ENCODE measurements around the gene DGLUCY. TPM values are rescaled to one million over a fixed set of nuclear protein-coding genes. Genes with fewer than 3 reads are reported as not detected.

Gene DGLUCY
- total and polyA plus RNA-seq, 2 of the 8 experiments (the other 6 are each of a cell fraction or from before 2014, with no cell fraction given) = 24.9 to 31.8 TPM

DNA sequence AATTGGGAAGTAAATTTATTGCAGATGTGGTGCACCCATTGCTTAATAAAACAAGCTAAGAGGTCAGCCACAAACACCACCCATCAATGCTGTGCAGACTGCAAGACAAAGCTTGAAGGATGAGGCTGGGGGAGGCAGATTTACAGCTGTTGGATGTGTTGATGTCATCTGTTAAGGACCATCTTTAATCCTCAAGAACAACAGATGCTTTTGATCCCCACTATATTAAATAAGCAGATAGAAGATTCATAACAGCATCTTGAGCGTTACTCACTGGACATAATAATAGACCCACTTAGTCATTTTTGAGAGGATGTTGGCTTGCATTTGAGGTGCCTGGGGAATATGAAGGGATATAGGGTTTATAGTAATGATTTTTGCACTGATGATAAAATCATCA, 71.8 kb downstream of the DGLUCY start:
- Histone ChIP-seq H2BK20ac (ENCODE audit: low read length) (no peak overlapping the region), H3K14ac (ENCODE audit: insufficient read length) (no peak overlapping the region), H3K18ac (ENCODE audit: extremely low read depth, low read length) (no peak overlapping the region), H3K4ac (replicated peaks; ENCODE audit: insufficient read length, low read depth, low read length) (no peak overlapping the region), H4K8ac (ENCODE audit: extremely low read depth, insufficient read depth, low read length) (no peak overlapping the region), H3K79me1 (ENCODE audit: low read depth, low read length) (no peaks in the 10 kb centered on the region), H3K23me2 (ENCODE audit: low read depth, low read length) (no peaks in the 10 kb centered on the region), H3K56ac (replicated peaks; ENCODE audit: insufficient read length, low read depth, low read length) (no peak overlapping the region), H3K23ac (ENCODE audit: insufficient read length) (no peak overlapping the region), H2BK12ac (ENCODE audit: low read depth, low read length) (no peak overlapping the region), H2BK120ac (replicated peaks; ENCODE audit: low read depth, low read length) (no peak overlapping the region), H4K20me1 (replicated peaks in 1 of 2; ENCODE audit: control insufficient read depth in 1 of 2, insufficient read depth in 2 of 2, low read length in 2 of 2) (no peaks in the 10 kb centered on the region), H2AFZ (ENCODE audit: low read length) (no peak overlapping the region), H3K4me2 (ENCODE audit: insufficient read depth in 1 of 2, low read depth in 2 of 2, low read length in 2 of 2) (no peak overlapping the region), H3K9me3 (ENCODE audit: insufficient read depth in 2 of 2, low read depth in 1 of 2, low read length in 1 of 2) (no peaks in the 10 kb centered on the region), H3K9ac (replicated peaks in 1 of 4; ENCODE audit: extremely low read depth in 1 of 4, low read depth in 3 of 4, low read length in 3 of 4) (no peak overlapping the region), H2BK5ac (ENCODE audit: low read depth, low read length) (no peak overlapping the region), H3K4me3 (ENCODE audit: extremely low read depth in 1 of 4, insufficient read depth in 2 of 4, low read depth in 3 of 4, low read length in 4 of 4) (no peak overlapping the region), H2AK5ac (ENCODE audit: low read depth, low read length) (no peak overlapping the region), H3K36me3 (ENCODE audit: control insufficient read depth in 2 of 4, insufficient read depth in 4 of 4, low read length in 3 of 4) (peaks cover 0 to 20% (median 3%) of the 10 kb centered on the region in 4 experiments; a peak in 5 of 8 replicates), H2BK15ac (ENCODE audit: low read length) (no peak overlapping the region), H4K5ac (ENCODE audit: insufficient read length, low read depth, low read length) (no peak overlapping the region), H3K4me1 (replicated peaks in 1 of 4; ENCODE audit: control insufficient read depth in 3 of 4, insufficient read depth in 4 of 4, low read length in 3 of 4) (no peaks in the 10 kb centered on the region), H3K79me2 (ENCODE audit: control insufficient read depth in 1 of 2, insufficient read depth in 2 of 2, low read length in 2 of 2) (no peaks in the 10 kb centered on the region), H4K91ac (replicated peaks; ENCODE audit: insufficient read length, low read length) (no peak overlapping the region), H3K27me3 (replicated peaks in 1 of 4; ENCODE audit: control insufficient read depth in 3 of 4, extremely low read depth in 1 of 4, insufficient read depth in 3 of 4, low read length in 3 of 4) (no peaks in the 10 kb centered on the region), H3K27ac (ENCODE audit: low read depth, low read length) (no peak overlapping the region)
- ChIA-PET POLR2A (ENCODE audit: partially characterized antibody) (no interaction called here), CTCF (ENCODE audit: partially characterized antibody) (interaction anchor here (0.6 to 2.1 kb wide), 8 partner anchors 9 to 89 kb away, joined by 3 to 8 read pairs (median 4); no protein-coding TSS in a partner anchor)
- DNase-seq (ENCODE audit: low read depth in 1 of 2, low spot score in 2 of 2) = no peak
- 84% methylated on average over 1 of the region's 1 CpG; no CpG with 5 or more reads in 1 of the 2 experiments for WGBS, 2 experiments (ENCODE audit: extremely low coverage in 1 of 2, insufficient coverage in 1 of 2, insufficient read length in 1 of 2, insufficient replicate concordance in 2 of 2, low coverage in 1 of 2, low lambda C conversion rate in 2 of 2, missing lambda C conversion rate in 1 of 2)
- FAIRE-seq = no peak
- TF ChIP-seq TAF7 (optimal IDR thresholded peaks at IDR 0.05; ENCODE audit: borderline replicate concordance, low read depth, low read length) (no peak), KDM5A (IDR thresholded peaks at IDR 0.05; ENCODE audit: low read length) (no peak), ASH2L (IDR thresholded peaks at IDR 0.05; ENCODE audit: low read length) (no peak), SP4 (IDR thresholded peaks at IDR 0.05; ENCODE audit: low read length) (no peak), SIRT6 (IDR thresholded peaks at IDR 0.05; ENCODE audit: low read length) (no peak), CHD2 (IDR thresholded peaks at IDR 0.05; ENCODE audit: low read length) (no peak), SAP30 (IDR thresholded peaks at IDR 0.05; ENCODE audit: insufficient read depth, insufficient replicate concordance, low read length) (no peak), TEAD4 (IDR thresholded peaks at IDR 0.05; ENCODE audit: low read depth, low read length) (no peak), RXRA (IDR thresholded peaks at IDR 0.05; ENCODE audit: insufficient read depth, low read depth, low read length) (no peak), SP2 (IDR thresholded peaks at IDR 0.05; ENCODE audit: low read length) (no peak), CHD1 (IDR thresholded peaks at IDR 0.05; ENCODE audit: low read depth, low read length) (no peak)
